IPS-11a (cell line): ENCODE results near the gene E2F6.

Experiments
- H3K4me3 ChIP-seq: one replicate; pipeline ENCODE4 v1.5.1; 2013; ENCODE audit warnings: low read depth, low read length, control low read depth

Gene E2F6

DNA sequence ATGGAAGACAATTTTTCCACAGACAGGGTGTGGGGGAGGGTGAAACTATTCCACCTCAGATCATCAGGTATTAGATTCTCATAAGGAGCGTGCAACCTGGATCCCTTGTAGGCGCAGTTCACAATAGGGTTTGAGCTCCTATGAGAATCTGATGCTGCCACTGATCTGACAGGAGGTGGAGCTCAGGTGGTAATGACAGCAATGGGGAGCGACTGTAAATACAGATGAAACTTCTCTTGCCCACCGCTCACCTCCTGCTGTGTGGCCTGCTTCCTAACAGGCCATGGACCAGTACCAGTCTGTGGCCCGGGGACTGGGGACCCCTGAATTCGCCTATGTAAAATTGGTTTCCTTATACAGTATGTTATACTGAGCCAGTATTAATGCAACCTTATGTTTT lies 27.3 kb upstream of the E2F6 start:
- H3K4me3 ChIP-seq = no peak overlapping the region

DNA sequence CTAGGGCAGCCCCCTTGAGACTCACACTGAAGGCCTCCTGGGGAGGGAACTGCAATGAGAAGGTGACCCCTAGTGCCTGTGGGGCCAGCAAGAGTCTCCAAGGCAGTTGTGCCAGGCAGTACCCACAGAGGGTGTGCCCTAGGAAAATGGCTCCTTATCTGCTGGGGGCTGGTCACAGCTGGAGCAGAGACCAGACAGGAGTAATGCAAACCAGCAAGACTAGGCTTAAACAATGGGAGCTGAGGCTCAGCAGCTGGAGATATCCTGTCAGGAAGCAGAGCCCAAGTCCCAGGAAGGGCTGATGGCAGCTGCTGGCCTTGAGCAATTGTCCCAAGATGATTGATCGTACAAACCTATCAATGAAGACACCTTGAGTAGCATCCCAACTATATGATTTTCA lies 26.8 kb upstream of the E2F6 start:
- H3K4me3 ChIP-seq = no peak overlapping the region

DNA sequence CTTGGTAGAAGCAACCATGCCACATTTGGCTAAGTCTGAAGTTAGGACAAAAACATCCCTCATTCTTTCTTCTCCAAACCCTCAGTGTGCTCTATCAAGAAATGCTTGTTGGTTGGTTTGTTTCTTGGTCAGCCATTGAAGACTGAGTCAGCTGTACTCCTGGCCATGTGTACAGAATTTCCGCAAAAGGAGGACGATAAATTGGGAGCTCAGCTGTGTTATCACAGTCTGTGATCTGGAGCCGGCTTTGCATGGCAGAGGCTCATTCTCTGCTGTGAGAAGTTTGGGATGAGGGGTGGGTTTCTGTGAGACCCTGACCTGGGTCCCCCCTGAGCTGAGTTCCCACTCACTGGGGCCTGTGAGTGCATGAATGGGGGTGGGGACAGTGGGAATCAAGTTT lies 26.3 kb upstream of the E2F6 start:
- H3K4me3 ChIP-seq = no peak overlapping the region

DNA sequence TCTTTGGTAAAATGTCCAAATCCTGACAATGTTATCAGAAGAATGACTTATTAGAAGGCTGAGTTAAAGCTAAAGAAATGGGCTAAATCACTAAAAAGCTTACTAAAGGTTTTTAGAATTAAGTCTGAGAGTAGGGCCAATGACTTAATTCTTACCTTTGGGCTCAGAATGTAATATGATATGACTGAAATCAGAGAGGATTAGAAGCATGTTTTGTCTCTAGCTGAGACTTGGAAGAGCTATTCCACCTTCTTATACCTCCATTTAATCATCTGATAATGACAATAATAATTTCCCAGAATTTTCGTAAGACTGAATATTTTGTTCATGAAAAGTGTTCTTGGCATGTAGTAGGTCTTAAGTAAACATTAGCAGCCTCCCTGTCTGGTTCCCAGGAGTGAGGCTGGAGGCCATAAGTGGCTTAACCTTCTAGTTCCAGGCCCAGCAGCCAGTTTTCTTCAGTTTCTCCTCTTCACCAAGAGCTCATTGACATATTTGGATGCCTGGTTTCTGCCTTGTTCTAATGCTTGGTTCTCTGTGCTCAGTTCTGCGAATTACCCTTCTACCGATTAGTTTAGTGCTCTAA lies 25.5 kb upstream of the E2F6 start:
- no peak overlapping the region for H3K4me3 ChIP-seq

DNA sequence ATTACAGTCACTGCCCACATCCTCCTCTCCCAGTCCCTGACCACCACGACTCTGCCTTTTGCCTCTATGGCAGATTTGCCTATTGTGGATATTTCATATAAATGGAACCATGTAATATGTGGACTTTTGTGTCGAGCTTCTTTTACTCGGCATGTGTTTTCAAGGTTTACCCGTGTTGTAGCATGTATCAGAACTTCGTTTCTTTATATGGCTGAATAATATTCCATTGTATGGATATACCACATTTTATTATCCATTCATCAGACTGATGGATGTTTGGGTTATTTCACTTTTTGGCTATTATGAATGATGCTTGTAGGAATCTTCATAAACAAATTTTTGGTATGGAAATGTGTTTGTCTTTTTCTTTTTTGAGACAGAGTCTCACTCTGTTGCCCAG lies 24.2 kb upstream of the E2F6 start:
- no peak overlapping the region for H3K4me3 ChIP-seq

DNA sequence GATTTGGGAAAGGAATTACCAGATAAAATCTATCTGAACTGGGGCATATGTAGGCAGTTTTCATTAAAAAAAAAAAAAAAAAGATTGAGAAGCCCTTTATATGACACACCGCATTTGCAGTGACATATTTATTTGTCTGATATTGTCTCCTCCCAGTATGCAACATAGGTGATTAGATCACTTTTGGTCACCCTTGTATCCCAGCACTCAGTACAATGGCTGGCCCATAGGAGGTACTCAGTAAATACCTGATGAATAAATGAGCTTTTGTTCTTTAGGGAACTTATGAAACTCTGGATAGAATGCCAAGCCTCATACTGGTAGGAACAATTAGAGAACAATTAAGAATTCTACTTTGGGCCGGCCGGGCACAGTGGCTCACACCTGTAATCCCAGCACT lies 22.8 kb upstream of the E2F6 start:
- H3K4me3 ChIP-seq = no peak overlapping the region

DNA sequence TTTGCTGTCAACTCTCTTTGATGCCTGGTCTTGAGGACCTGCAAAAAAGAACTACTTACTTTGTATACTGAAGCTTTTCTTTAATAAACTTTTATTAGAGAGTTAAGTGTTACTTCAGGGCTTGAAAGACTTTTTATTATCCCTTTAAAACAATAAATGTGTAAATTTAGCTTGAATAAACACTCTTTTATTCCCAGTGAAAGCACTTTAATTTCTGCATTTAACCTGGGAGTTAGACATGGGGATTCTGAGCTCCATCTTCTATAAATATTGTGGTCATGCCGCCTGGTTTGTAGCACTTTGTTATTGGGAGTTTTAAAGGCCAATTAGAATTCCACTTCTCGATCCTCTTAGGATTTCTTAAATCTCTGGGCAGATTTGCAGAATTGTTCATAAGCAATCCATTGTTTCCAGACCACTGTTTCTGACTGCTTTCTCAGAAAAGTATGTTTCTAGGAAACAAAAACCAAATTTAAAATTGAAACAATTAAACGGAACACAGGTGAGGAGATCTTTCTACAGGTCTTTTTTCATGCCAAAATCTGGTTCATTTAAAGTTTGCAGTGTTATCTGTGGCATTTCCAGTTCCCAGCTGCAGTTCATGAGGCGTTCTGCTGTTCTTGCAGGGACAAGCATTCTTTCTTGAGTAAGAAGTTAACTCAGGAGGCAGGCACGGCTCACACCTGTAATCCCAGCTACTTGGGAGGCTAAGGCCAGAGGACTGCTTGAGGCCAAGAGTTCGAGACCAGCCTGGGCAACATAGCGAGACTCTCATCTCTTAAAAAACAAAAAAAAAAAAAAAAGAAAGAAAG lies 18.1 kb upstream of the E2F6 start:
- H3K4me3 ChIP-seq = peak overlapping the region; percentile 88

DNA sequence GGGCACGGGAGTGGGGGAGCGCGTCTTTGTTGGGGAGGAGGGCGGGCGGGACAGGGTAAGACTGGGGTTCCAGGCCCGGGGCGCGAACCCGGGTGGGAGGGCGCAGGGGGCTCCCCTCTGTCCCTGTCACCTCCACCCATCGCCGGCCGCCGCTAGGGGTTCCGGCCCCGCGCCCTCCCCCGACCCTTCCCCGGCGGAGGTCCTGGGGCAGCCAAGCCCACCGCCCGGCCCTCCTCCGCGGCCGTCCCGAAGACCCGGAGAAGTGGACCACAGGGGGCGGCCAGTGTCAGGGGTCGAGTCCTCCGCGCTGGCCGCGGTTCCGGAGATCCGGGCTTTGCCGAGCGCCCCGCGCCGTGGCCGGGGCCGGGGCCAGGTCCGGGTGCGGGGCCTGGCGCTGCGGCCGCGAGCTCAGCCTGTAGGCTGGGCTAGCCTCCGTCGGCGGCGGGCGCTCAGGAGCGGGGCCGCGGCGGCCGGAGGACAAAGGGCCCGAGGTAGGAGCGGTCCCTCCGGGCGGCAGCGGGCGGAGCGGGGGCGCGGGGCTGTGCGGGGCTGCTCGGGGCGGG lies 16.6 kb upstream of the E2F6 start:
- H3K4me3 ChIP-seq = peak overlapping the region; percentile 88

DNA sequence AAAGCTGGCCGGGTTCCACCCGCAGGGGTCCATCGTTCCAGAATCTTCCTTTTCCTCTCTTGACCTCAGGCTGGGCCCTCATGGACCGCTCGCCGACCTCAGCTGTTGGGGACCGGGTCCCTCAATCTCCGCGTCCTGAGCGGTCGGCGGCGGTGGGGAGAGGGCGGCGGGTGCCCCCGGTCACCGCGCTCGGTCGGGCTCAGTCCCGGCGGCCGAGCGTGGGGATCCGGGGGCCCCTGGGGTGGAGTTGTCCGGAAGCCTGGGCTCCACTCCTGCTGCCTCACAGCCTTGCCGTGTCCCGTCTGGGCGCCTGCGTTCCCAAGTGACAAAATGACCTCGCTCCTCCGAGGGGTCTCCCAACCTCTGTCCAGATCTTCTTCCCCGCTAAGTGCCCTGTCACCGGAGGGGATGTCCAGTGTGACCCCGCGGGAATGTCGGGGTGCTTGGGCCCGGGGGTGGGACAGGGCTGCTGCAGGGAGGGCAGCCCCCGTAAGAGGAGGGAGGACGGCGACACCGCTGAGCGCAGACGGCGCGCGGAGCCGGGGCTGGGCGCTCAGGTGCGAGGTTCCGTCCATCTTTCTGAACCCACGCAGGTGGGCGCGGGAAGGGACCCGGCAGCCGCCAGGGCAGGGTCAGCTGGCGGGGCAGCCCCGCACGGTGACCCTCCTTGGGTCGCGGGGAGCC lies 16.0 kb upstream of the E2F6 start:
- peak overlapping the region; percentile 88 for H3K4me3 ChIP-seq

DNA sequence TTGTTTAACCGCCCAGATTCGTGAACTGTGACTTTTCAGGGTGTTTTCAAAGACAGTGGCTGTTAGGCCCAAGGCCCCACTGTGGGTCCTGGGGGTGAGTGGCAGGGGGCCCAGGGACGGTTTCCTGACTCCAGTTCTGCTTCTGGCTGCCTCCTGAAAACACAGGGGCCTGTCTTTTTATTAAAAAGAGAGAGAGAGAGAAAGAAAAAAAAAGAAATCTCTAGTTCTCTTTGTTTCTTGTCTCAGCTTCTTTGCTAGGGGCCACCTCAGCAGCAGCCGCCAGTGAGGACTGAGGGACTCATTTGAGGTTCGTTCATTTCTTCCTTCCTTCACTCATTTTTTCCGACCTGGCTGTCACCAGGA lies 15.4 kb upstream of the E2F6 start:
- no peak overlapping the region for H3K4me3 ChIP-seq

DNA sequence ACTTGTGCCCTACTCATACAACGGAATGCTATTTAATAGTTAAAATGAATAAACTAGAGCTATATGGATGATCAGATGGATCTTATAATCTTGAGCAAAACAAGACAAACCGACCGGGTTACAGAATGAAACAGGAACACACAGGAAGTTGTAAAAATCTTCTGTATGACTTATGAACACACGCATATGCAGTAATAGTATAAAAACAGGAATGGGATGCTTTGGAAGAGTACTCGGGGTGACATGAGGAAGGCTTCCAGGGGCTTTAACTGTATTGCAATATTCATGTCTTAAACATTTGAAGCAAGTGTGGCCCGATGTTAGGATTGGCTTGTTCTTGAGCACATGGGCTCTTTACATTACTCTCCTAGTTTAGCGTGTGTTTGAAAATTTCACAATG lies 14.9 kb upstream of the E2F6 start:
- no peak overlapping the region for H3K4me3 ChIP-seq

DNA sequence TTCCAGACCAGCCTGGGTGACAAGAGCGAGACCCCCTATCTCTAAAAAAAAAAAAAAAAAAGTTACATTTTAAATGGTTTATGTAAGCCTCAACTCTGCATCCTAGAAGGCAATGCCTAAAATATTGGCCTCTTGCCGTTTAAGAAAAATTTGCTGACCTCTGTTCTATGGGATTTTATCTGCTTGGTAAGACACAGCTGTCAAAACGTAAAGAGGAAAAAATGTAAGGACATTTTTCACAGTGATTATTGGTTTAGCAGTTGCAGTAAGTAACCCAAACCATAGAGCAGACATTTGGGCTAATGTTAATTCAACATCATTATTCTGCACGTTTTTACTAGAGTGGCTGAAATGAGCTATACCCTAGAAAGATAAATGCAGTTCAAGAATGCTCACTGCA lies 14.4 kb upstream of the E2F6 start:
- H3K4me3 ChIP-seq = no peak overlapping the region

DNA sequence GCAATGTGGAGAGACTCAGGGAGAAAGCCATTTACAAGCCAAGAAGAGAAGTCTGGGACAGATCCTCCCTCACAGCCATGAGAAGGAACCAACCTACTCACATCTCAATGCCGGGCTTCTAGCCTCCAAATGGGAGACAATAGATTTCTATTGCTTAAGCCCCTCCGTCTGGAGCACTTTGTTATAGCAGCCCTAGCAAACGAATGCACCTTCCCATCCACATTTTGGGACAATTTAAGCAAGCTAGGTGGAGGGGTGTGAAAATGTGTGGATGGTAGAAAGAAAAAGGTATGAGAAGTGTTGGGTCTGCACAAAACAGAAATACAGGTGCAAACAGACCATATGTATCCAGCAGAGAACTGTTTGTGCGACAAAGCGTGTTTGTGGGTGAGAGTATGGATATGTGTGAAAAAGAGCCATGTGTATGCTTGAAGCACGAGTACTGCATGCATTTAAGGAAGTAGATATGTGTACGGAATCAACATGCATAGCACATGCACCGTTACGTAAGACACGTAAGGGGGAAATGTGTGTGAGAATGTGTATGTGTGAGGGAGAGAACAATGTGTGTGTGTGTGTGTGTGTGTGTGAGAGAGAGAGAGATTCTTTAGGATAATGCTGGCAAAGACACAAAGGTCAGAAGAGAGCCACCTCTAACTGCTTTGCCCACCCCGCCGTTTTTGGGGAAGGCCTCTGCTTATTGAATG lies 13.1 kb upstream of the E2F6 start:
- no peak overlapping the region for H3K4me3 ChIP-seq

DNA sequence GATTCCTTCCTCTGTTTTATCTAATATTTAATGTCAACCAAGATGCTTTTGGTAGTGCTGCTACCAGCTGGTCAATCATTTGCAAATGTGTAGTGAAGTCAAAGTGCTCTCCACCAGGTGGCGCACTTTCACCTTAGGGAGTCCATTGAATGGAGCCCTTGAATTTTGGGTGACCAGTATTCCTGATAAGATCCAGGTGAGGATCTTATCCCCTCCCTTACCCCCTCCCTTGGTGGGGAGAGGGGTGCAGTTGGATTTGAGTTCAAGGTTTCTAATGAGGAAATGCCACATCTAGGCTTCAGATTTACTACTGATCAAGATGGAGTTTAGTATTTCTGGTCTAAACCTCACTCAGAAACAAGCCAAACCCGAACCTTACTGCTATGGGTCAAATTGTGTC lies 12.0 kb upstream of the E2F6 start:
- no peak overlapping the region for H3K4me3 ChIP-seq

DNA sequence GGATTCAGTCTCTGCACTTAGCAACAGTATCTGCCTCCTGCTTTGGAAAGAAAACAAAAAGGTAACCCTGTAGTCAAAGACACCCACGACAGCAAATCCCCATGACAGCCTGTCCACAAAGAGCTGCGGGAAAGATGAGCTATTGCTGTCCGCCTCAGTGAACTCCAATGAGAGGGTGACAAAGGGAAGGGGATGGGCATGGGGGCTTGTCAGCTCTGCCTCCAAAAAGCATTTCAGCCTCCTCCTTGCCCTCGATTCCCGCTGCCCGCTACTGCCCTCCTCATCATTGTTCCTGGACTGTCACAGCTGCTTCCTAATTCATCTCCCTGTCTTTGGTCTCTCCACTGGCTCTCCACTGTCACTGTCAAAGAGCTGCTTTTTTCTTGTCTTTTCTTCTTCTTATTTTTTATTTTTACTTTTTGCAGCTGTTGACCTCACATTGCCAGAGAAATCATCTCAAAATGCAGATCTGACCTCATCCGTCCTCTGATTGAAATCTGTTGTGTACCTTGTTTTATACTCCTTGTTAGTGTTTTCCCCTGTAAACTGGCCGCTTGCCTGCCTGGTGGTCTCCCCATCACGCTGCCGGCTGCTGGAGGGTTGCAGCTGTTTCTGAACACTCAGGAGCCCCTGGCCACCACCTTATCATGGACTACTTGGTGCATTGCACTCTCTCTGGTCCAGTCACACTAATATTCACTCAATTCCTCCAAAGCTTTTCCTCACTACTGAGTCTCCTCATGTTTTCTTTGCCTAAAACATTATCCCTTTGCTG lies 7.9 kb upstream of the E2F6 start:
- H3K4me3 ChIP-seq = no peak overlapping the region

DNA sequence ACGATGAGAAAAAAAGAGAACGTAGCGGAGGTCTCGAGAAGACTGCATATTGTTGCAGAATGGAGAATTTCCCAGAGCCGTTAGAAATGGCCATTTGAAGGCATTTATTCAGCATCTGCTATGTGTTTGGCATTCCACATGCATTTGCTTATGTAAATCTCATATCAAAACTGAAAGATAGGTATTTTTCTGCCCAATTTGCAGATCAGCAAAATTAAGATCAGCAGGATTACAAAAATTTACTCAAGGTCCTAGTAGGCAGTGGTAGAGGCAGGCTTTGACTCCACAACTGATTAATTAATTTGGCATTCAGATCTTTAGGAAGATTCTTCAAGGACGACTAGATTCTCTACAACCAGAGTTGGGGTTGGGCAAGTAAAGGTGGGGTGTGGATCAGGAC lies 1.8 kb upstream of the E2F6 start:
- H3K4me3 ChIP-seq = no peak overlapping the region

DNA sequence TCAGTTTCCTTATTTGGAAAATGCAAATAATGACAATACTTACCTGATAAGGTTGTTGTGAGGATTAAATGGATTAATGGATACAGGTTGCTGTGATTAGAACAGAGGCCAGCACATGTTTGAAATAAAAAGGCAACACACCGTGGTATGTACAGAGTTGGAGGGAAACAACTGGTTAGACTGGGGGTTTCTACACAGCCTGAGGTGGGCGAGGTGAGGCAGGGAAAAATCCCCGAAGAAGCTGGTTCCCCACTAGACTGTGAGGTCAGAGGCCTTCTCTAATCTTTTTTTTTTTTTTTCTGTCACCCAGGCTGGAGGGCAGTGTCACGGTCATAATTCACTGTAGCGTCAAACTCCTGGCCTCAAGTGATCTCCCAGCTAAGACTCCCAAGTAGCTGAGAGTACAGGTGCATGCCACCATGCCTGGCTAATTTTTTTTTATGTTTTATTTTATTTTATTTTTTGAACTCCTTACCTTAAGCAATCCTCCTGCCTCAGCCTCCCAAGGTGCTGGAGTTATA lies 1.2 kb upstream of the E2F6 start:
- H3K4me3 ChIP-seq = no peak overlapping the region

DNA sequence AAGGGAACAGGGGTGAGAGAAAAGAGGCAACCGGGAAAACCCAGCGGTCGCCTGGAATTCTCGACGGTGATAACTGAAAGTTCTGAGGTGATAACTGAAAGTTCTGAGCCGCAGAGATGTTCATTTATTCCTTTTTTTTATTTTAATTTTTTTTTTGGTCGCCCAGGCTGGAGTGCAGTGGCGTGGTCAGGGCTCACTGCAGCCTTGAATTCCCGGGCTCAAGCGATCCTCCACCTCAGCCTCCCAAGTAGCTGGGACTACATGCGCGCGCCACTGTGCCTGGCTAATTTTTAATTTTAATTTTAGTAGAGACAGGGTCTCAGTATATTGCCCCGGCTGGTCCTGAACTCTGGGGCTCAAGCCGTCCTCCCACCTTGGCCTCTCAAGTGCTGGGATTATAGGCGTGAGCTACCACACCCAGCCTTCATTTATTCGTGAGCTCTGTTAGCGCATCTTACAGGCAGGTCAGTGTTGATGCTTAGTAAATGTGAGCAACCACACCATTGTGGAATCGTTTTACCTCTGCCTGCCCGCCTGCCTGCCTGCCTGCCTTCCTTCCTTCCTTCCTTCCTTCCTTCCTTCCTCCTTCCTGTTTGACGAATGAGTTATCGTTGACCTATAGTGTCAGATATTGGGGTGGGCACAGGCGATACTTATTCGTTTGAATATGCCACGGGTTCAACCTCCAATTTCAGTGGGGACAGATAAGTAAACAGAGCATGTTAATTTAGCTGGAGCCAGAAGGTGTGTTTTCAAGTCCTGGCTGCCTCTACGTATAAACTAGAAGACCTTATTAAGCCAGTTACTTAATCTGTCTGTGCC lies 557 bp upstream of the E2F6 start:
- H3K4me3 ChIP-seq = peak overlapping the region; percentile 17

DNA sequence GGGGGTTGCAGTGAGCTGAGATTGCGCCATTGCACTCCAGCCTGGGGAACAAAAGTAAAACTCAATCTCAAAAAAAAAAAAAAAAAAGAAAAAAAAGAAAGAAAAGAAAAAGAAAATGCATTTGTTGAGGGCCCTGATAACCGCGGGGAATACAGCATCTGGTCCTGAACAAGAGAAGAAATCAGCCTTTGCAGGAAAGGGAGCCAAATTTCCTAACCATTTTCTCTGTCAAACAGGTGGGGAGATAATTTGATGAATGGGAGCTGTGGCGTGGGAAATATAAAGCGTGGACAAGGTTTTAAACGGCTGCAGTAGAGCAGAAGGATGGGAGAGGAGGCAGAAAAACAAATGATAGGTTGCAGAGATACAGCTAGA lies 864 bp downstream of the E2F6 start:
- peak overlapping the region; percentile 21 for H3K4me3 ChIP-seq

DNA sequence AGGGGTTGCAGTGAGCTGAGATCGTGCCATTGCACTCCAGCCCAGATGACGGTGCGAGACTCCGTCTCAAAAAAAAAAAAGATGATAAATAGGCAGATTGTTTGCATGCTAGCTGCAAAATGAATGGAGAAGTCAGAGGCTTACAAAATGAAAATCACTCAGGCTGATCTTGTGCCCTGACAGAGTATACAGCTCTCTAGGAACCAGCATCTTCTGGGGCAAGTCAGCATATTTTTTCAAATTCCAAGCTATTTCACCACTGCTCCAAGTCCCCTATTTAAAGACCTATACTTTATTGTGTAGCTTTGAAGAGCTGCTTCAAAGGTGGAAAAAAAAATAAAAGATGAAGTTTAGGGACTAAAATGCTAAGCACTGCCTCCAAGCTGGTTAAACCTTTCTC lies 6.1 kb downstream of the E2F6 start:
- H3K4me3 ChIP-seq = no peak overlapping the region
